K562 (cell line): ENCODE data around the gene MLST8. TPM values are rescaled to one million over a fixed set of nuclear protein-coding genes. Genes with fewer than 3 reads are reported as not detected.

Source experiments
- ATAC-seq: fragments of 200-7000 bp; cut with Tn5 transposase; 3 replicates; pipeline ENCODE4 v1.9.1; 2020; ENCODE audit warnings: moderate library complexity
- BruUV-seq: library from RNA; stranded (reverse); fragments of 400-500 nt; replicated peaks from 2 replicates; lab custom pipeline; 2021; lab: Mats Ljungman, UMichigan
- CTCF ChIA-PET: fragments of 300-600 bp; formaldehyde crosslinking; extraction: SDS; loops from one replicate; lab custom pipeline; 2021; ENCODE audit warnings: low intra/inter-chr PET ratio; lab: Yijun Ruan, JAX
- POLR2A ChIA-PET: fragments of 300-600, 350-650 bp; sonication (Branson Sonifier 250); formaldehyde crosslinking; extraction: SDS; loops from one replicate; lab custom pipeline; 2021; ENCODE audit warnings: antibody characterized with exemption, inconsistent platforms; lab: Yijun Ruan, JAX
- DNase-seq, 4 experiments: peaks; one replicate each; pipeline versions ENCODE4 v3.0.0 to v3.0.0-alpha.2; 2011 to 2018; ENCODE audit warnings: low spot score in 3 of 4, mixed read lengths in 3 of 4; ENCODE audit errors: extremely low read depth in 1 of 4
- FAIRE-seq: peaks from 2 replicates; lab custom pipeline; 2011; peaks lifted over from hg19 to GRCh38; lab: Jason Lieb, UNC
- H2AFZ ChIP-seq: 2 replicates; pipeline ENCODE4 v1.6.0; 2011; ENCODE audit warnings: low read depth, low read length, control low read depth, inconsistent platforms
- H3K27ac ChIP-seq: fragments of 200-600 bp; 3 replicates; pipeline ENCODE4 v1.8.0; 2011; ENCODE audit warnings: low read depth, mild to moderate bottlenecking, control low read depth, inconsistent platforms, low read length, moderate library complexity, mixed read lengths; ENCODE audit errors: extremely low read depth
- H3K27me3 ChIP-seq, 2 experiments: fragments of 300-600 bp in 1 of 2; 2 replicates in 1 of 2; 3 replicates in 1 of 2; pipeline versions ENCODE4 v1.6.0 to v1.8.0; 2011; ENCODE audit warnings: inconsistent platforms in 2 of 2, low read length in 2 of 2, mild to moderate bottlenecking in 1 of 2, mixed read lengths in 1 of 2, moderate library complexity in 1 of 2; ENCODE audit not compliant: control insufficient read depth in 2 of 2, insufficient read depth in 2 of 2
- H3K36me3 ChIP-seq: fragments of 300-600 bp; 3 replicates; pipeline ENCODE4 v1.8.0; 2011; ENCODE audit warnings: mild to moderate bottlenecking, low read length, inconsistent platforms; ENCODE audit not compliant: control insufficient read depth, insufficient read depth
- H3K4me1 ChIP-seq, 2 experiments: fragments of 200-600 bp in 1 of 2; replicated peaks in 1 of 2; 2 replicates in 1 of 2; 3 replicates in 1 of 2; pipeline versions ENCODE4 v1.5.1 to v1.8.0; 2011; ENCODE audit warnings: inconsistent platforms in 2 of 2, low read length in 2 of 2, mild to moderate bottlenecking in 1 of 2, mixed read lengths in 1 of 2, moderate library complexity in 1 of 2; ENCODE audit not compliant: control insufficient read depth in 2 of 2, insufficient read depth in 2 of 2
- H3K4me2 ChIP-seq: 2 replicates; pipeline ENCODE4 v1.6.1; 2011; ENCODE audit warnings: low read length, control low read depth, inconsistent platforms, mixed read lengths; ENCODE audit not compliant: insufficient read depth
- H3K4me3 ChIP-seq: fragments of 200-600 bp; sonication (generic), shearing (Covaris generic); 2 replicates; pipeline ENCODE4 v1.5.1; 2016; ENCODE audit warnings: control low read depth, inconsistent platforms
- H3K79me2 ChIP-seq: fragments of 200-600 bp; 3 replicates; pipeline ENCODE4 v1.8.0; 2011; ENCODE audit warnings: low read length, inconsistent platforms; ENCODE audit not compliant: control insufficient read depth, insufficient read depth
- H3K9ac ChIP-seq, 2 experiments: 2 replicates each; pipeline versions ENCODE4 v1.6.0 to v1.6.1; 2011; ENCODE audit warnings: low read depth in 2 of 2, low read length in 2 of 2, control low read depth in 1 of 2, inconsistent platforms in 1 of 2, mild to moderate bottlenecking in 1 of 2, mixed read lengths in 1 of 2; ENCODE audit not compliant: insufficient read depth in 1 of 2
- H3K9me1 ChIP-seq: one replicate; pipeline ENCODE4 v1.6.0; 2011; ENCODE audit warnings: inconsistent platforms, mild to moderate bottlenecking, low read length, moderate library complexity; ENCODE audit not compliant: control insufficient read depth, insufficient read depth
- H3K9me3 ChIP-seq: replicated peaks from 2 replicates; pipeline ENCODE4 v1.5.1; 2011; ENCODE audit warnings: low read depth, low read length, inconsistent platforms; ENCODE audit not compliant: control insufficient read depth, insufficient read depth
- H4K20me1 ChIP-seq: replicated peaks from 2 replicates; pipeline ENCODE4 v1.6.1; 2011; ENCODE audit warnings: low read length, inconsistent platforms, mixed read lengths; ENCODE audit not compliant: control insufficient read depth, insufficient read depth
- CBFA2T3 ChIP-seq: fragments of 450-650 bp; IDR thresholded peaks from 2 replicates; pipeline ENCODE4 v1.6.1; 2017
- CEBPZ ChIP-seq: fragments of 150-350 bp; IDR thresholded peaks from 2 replicates; pipeline ENCODE4 v1.6.1; 2014; ENCODE audit warnings: low read depth, mild to moderate bottlenecking, low read length, borderline replicate concordance
- FIP1L1 ChIP-seq: fragments of 200-400 bp; formaldehyde crosslinking; IDR thresholded peaks from 2 replicates; pipeline ENCODE4 v1.6.1; 2018; ENCODE audit warnings: mild to moderate bottlenecking, low read depth, low read length; ENCODE audit not compliant: poor library complexity, severe bottlenecking
- HDAC3 ChIP-seq: fragments of 450-650 bp; IDR thresholded peaks from 2 replicates; pipeline ENCODE4 v1.6.1; 2018; ENCODE audit warnings: borderline replicate concordance, mild to moderate bottlenecking, moderate library complexity; ENCODE audit not compliant: partially characterized antibody
- LARP7 ChIP-seq: fragments of 450-650 bp; IDR thresholded peaks from 2 replicates; pipeline ENCODE4 v1.6.1; 2016
- MYC ChIP-seq, 2 experiments: fragments of 250-450 bp in 1 of 2; sonication (Bioruptor Pico) in 1 of 2; IDR thresholded peaks; 2 replicates each; pipeline versions ENCODE4 v1.5.1 to v1.6.1; 2012 to 2021; ENCODE audit warnings: low read depth in 2 of 2, borderline replicate concordance in 1 of 2, improper control_type of control experiment in 1 of 2, low read length in 1 of 2, mild to moderate bottlenecking in 1 of 2, moderate library complexity in 1 of 2
- NFYB ChIP-seq: IDR thresholded peaks from 2 replicates; pipeline ENCODE4 v1.6.1; 2011; ENCODE audit warnings: mild to moderate bottlenecking, moderate library complexity; ENCODE audit not compliant: insufficient read length; ENCODE audit errors: extremely low read depth
- POLR2G ChIP-seq: fragments of 200-400 bp; formaldehyde crosslinking; IDR thresholded peaks from 2 replicates; pipeline ENCODE4 v1.6.1; 2017; ENCODE audit warnings: low read depth, mild to moderate bottlenecking, antibody characterized with exemption, low read length, moderate library complexity
- PRPF4 ChIP-seq: fragments of 200-400 bp; formaldehyde crosslinking; IDR thresholded peaks from one replicate; pipeline ENCODE4 v1.6.1; 2017; ENCODE audit warnings: low read length, low read depth, mild to moderate bottlenecking; ENCODE audit not compliant: insufficient read depth, poor library complexity, severe bottlenecking
- RBM22 ChIP-seq: fragments of 200-400 bp; formaldehyde crosslinking; IDR thresholded peaks from 2 replicates; pipeline ENCODE4 v1.6.1; 2018; ENCODE audit warnings: low read length, low read depth; ENCODE audit not compliant: poor library complexity, severe bottlenecking
- ZBTB49 ChIP-seq: sonication (generic); formaldehyde crosslinking; IDR thresholded peaks from 2 replicates; pipeline ENCODE4 v1.8.0; 2022; ENCODE audit warnings: missing genetic modification reagents, mild to moderate bottlenecking, borderline replicate concordance
- ZNF140 ChIP-seq: fragments of 250-450 bp; sonication (Bioruptor Pico); IDR thresholded peaks from 2 replicates; pipeline ENCODE4 v1.8.0; 2021; ENCODE audit warnings: moderate library complexity, mild to moderate bottlenecking, inconsistent platforms
- ZNF174 ChIP-seq: fragments of 250-450 bp; sonication (Bioruptor Pico); IDR thresholded peaks from 2 replicates; pipeline ENCODE4 v1.4.0; 2020; ENCODE audit warnings: mild to moderate bottlenecking
- ZNF316 ChIP-seq: fragments of 450-650 bp; IDR thresholded peaks from 2 replicates; pipeline ENCODE4 v1.6.1; 2016
- WGBS: fragments of 100-300 bp; shearing (Covaris generic); methylation state at CpG from one replicate; pipeline ENCODE4 v1.1.6; 2016; ENCODE audit warnings: low coverage, mixed read lengths; ENCODE audit not compliant: insufficient coverage; ENCODE audit errors: missing lambda C conversion rate; 5-methylcytosine and 5-hydroxymethylcytosine counted together
- in situ Hi-C: fragments of 300-500 bp; cut with MboI; formaldehyde crosslinking; loops from 4 replicates; pipeline ENCODE4 v1.15.0; 2018; ENCODE audit warnings: inconsistent platforms, mixed read lengths
- intact Hi-C: fragments of 100-400 bp; cut with micrococcal nuclease; formaldehyde crosslinking; loops from 2 replicates; pipeline ENCODE4 v1.14.2; 2022
- polyA plus RNA-seq, 8 experiments: library from polyadenylated mRNA; depleted of rRNA in 4 of 8; stranded (reverse) in 5 of 8; unstranded in 3 of 8; fragments of >200 nt; fragmentation: Nextera tagmentation in 2 of 8; fragmentation: Illumina TruSeq in 1 of 8; extraction: Ambion mirVana in 2 of 8; extraction: Trizol in 1 of 8; gene quantifications; 2 replicates each; pipeline versions ENCODE4 v1.2.1 to v1.2.3, GENCODE V29; 2011 to 2014; ENCODE audit warnings: inconsistent platforms in 1 of 8, missing spikeins in 1 of 8
- total RNA-seq, 7 experiments: library from RNA; depleted of rRNA in 6 of 7; stranded (reverse); fragments of >200 nt in 6 of 7; fragmentation: Illumina TruSeq in 2 of 7; extraction: Trizol in 2 of 7; gene quantifications; 2 replicates each; pipeline versions ENCODE4 v1.2.1 to v1.2.3, GENCODE V29; 2011 to 2021; ENCODE audit warnings: low replicate concordance in 1 of 7

MLST8 gene
- total and polyA plus RNA-seq, 9 of the 15 experiments (the other 6 are each of a cell fraction or from before 2014, with no cell fraction given) = 1.5 to 116 (median 43.3) TPM

GRCh38 chr16:2176047-2176446 lies 29.2 kb upstream of the MLST8 start:
- H3K27ac ChIP-seq = no peak overlapping the region
- H3K9me3 ChIP-seq = no peaks in the 10 kb centered on the region
- H3K79me2 ChIP-seq = no peaks in the 10 kb centered on the region
- no peak overlapping the region for H3K4me3 ChIP-seq
- ATAC-seq (no peak), DNase-seq (no peak), FAIRE-seq (no peak)
- BruUV-seq = no TSS peak
- no peak overlapping the region for H3K9ac ChIP-seq
- H3K36me3 ChIP-seq = peaks cover 62% of the 10 kb centered on the region; the same call in 1 of the 3 replicates
- ChIA-PET CTCF (no interaction called here), POLR2A (no interaction called here)
- H4K20me1 ChIP-seq = no peaks in the 10 kb centered on the region; the same call in 1 of the 2 replicates
- 97% methylated on average over 11 of the region's 23 CpGs for WGBS
- intact Hi-C loops = no loop called here
- peaks cover 0 to 68% of the 10 kb centered on the region in 2 experiments; a peak in 2 of 5 replicates for H3K4me1 ChIP-seq
- in situ Hi-C loops = no loop called here
- no peak overlapping the region for H2AFZ ChIP-seq
- no peaks in the 10 kb centered on the region for H3K9me1 ChIP-seq
- H3K4me2 ChIP-seq = no peak overlapping the region
- H3K27me3 ChIP-seq = no peaks in the 10 kb centered on the region
- TF ChIP-seq CBFA2T3 (no peak), ZBTB49 (CRISPR knock-in tag) (no peak), PRPF4 (no peak), FIP1L1 (peak; percentile 16), ZNF140 (CRISPR knock-in tag) (no peak), POLR2G (peak; percentile 45; the same call in 1 of the 2 replicates), NFYB (no peak), CEBPZ (no peak), HDAC3 (no peak), LARP7 (no peak), ZNF174 (CRISPR knock-in tag) (no peak), RBM22 (peak; percentile 72), ZNF316 (no peak), MYC (IDR thresholded peaks at IDR 0.05; ENCODE audit: low read depth, low read length) (no peak), MYC (CRISPR knock-in tag; IDR thresholded peaks at IDR 0.05; ENCODE audit: borderline replicate concordance, low read depth) (no peak)
